Gastroesophageal sphincter (tissue), 3 donors: ENCODE measurements around the gene RBBP8NL.

Experiments used
- CTCF ChIP-seq, 4 experiments: fragments of 200-600 bp in 2 of 4; fragments of 450-650 bp in 2 of 4; sonication (generic) in 1 of 4; IDR thresholded peaks; one replicate each; pipeline ENCODE4 v1.5.1; 2017 to 2019; ENCODE audit warnings: antibody characterized with exemption in 4 of 4, mild to moderate bottlenecking in 2 of 4, moderate library complexity in 2 of 4
- EP300 ChIP-seq: sonication (generic); formaldehyde crosslinking; IDR thresholded peaks from one replicate; pipeline ENCODE4 v1.6.1; 2017; ENCODE audit warnings: antibody characterized with exemption, mild to moderate bottlenecking
- POLR2A ChIP-seq, 2 donors: fragments of 450-650 bp; IDR thresholded peaks; one replicate each; pipeline ENCODE4 v1.6.1; 2017; ENCODE audit warnings: antibody characterized with exemption in 2 of 2, mild to moderate bottlenecking in 2 of 2, moderate library complexity in 1 of 2
- POLR2AphosphoS5 ChIP-seq: sonication (generic); formaldehyde crosslinking; IDR thresholded peaks from one replicate; pipeline ENCODE4 v1.6.1; 2017; ENCODE audit warnings: antibody characterized with exemption

DNA sequence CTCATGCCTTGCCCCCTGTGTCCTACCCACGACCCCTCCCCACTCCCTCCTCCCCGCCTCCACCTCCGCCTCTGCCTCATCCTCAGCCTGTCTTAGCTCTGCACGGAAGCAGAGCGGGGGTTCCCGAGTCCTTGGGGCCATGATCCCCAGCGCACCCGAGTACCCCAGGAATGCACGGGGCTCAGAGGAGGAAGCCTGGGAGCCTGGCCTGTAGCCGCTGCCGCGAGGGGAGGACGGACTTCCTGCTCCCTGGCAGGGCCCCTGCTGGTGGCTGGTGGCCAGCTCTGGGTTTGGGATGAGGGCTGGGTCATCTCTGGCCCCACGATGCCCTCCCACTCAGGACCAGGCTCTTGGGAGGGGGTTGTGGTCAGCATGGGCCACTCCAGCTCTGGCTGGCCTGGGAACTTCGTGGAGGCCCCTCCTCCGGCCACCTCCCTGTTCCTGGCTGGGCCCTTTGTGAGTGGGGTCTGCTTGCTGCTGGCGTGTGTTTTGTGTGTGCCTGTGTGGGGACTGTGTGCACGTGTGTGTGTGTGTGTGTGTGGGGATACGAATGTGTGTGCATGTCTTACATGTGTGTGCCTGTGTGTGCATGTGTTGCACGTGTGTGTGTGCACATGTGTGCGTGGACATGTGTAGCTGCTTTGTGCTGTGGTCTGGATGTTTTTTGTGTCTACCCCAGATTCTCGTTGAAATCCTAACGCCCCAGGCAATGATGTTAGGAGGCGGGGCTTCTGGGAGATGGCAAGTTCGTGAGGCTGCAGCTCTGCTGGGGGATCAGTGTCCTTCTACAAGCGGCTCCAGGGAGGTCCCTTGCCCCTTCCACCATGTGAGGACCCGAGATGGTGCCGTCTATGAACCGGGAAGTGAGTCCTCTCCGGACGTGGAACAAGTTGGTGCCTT, 1.3 kb upstream of the RBBP8NL start:
- TF ChIP-seq CTCF (IDR thresholded peaks at IDR 0.05) (no peak), POLR2A (IDR thresholded peaks at IDR 0.05) (no peak), POLR2AphosphoS5 (no peak), EP300 (no peak)
